GM19455 (cell line): ENCODE results near the gene IP6K1.
"Not testable (repeated sequence)": the region's sequence is repeated elsewhere in the genome, so short reads cannot be mapped to it uniquely, and the experiment has no call there.

Experiments used
- ATAC-seq: cut with Tn5 transposase; IDR thresholded peaks from one replicate; pipeline ENCODE4 v1.9.1; 2021; ENCODE audit not compliant: unreplicated experiment

The IP6K1 gene

DNA sequence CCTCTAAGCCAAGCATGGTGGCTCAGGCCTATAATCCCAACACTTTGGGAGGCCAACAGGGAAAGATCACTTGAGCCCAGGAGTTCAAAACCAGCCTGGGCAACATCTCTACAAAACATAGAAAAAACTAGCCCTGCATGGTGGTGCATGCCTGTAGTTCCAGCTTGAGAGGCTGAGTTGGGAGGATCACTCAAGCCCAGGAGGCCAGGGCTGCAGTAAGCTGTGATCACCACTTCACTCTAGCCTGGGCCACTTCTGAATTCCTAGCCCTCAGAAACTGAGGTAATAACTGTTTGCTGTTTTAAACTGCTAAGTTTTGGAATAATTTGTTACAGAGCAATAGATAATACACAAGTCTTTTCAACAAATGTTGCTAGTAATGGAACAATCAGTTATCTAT is 16.4 kb downstream of the IP6K1 start:
- no peak for ATAC-seq

GRCh38 chr3:49769286-49769915 is 16.9 kb downstream of the IP6K1 start:
- no peak for ATAC-seq

GRCh38 chr3:49763981-49764380 is 22.4 kb downstream of the IP6K1 start:
- no peak for ATAC-seq

DNA sequence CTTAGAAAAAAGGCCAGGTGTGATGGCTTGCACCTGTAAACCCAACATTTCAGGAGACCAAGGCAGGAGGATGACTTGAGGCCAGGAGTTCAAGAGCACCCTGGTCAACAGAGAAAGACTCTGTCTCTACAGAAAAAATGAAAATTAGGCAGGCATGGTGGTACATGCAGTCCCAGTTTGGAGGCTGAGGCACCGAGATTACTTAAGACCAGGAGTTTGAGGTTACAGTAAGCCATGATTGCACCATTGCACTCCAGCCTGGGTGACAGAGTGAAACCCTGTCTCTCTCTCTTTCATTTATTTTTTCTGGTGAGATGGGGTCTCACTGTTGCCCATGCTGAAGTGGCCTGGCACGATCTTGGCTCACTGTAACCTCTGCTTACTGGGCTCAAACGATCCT is 24.7 kb downstream of the IP6K1 start:
- ATAC-seq, result no peak

DNA sequence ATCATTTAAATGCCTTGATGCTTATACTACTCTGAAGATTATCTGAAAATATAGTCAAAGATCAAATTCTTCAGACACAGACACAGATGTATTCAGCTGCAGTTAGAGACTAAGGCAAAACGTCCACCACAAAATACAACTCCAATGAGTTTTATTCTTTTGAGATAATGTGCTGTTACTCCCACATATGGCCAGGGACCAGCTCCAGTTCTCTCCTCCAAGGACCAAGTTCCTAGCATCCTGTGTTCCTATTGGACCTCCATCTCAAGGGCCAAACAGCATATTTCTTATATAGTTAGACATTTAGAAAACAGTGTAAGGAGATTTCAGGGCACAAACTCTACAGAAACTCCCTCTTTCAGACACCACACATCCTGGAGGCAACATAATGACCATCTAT is 27.1 kb downstream of the IP6K1 start:
- no peak for ATAC-seq

GRCh38 chr3:49757197-49757596 is 29.1 kb downstream of the IP6K1 start:
- ATAC-seq, result no peak

- ATAC-seq, result no peak
Measured at GRCh38 chr3:49756036-49756435, 30.3 kb downstream of the IP6K1 start.

GRCh38 chr3:49754536-49754935 is 31.8 kb downstream of the IP6K1 start:
- no peak for ATAC-seq

- no peak for ATAC-seq
Measured at GRCh38 chr3:49751501-49751900, 34.8 kb downstream of the IP6K1 start.

GRCh38 chr3:49750056-49750455 is 36.3 kb downstream of the IP6K1 start:
- ATAC-seq, result no peak

DNA sequence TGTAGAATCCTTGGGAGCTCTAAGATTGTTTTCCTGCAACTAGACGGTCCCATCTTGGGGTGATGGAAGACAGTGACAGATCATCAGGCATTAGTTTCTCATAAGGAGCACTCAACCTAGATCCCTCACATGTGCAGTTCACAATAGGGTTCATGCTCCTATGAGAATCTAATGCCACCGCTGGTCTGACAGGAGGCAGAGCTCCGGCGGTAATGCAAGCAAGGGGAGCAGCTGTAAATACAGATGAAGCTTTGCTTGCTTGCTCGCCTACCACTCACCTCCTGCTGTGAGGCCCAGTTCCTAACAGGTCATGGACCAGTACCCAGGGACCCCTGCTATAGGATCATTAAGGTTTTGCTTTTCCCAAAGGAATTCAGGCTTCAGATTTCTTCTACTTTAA is 37.5 kb downstream of the IP6K1 start:
- not testable (repeated sequence) for ATAC-seq

DNA sequence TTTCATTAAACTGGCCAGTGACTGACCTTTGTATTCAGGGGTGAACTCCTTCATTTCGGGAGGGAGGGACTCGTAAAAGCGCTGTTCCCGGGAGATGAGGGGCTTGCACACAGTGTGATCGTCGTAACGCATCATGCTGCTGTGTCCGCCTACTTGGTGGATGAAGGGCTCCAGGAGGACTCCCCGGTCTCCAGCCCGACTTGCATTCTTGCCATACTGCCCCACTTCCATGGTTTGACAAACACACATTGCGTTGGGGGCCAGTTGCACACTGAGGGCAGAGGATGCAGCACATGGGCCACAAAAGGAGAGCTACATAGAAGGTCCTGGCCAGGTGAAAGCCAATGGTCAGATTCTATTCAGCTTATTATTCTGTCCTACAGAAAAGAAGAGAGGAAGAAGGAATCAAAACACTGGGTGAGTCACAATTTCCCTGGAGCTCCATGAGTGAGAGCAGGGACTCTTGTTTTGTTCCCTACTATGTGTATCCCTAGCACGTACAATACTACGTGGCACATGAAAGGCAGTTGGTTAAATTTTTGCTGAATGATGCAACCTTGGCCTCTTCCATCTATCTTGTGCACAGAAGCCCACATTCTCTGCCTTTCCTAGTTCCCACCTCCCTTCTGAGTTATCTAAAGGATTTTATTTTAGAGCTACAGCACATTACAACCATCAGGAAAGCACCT is 38.4 kb downstream of the IP6K1 start:
- no peak for ATAC-seq

GRCh38 chr3:49745986-49746385 is 40.4 kb downstream of the IP6K1 start:
- ATAC-seq, result no peak

- ATAC-seq, result no peak
Measured at GRCh38 chr3:49740427-49740826, 45.9 kb downstream of the IP6K1 start.

DNA sequence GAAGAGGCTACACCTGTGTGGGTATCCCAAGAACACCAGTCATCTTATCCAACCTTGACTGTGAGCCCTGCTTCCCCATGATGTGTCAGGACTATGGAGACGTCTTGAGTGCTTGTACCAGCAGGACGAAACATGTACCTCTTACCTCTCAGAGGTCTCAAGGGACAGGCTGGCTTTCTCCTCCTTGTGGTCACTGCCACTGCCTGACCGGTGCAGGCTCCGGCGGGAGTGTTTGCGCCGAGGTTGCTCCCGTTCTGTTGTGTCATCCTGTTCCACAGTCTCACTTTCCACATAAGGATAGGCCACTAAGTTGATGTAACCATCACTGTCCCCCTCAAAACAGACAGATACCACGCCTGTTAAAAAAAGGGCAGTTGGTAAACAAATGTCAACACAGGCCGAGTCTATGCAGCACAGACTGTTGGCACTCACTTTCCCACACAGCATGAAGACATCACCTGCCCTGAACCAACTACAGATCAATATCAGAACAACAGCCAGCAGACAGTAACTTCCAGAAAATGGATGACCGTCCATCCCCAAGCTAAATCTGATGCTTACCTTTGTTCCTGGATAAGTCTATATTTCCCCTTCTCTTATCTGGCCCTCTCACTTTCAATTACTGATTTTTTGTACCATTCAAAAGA is 48.2 kb downstream of the IP6K1 start:
- ATAC-seq, result no peak

GRCh38 chr3:49734752-49735151 is 51.6 kb downstream of the IP6K1 start:
- no peak for ATAC-seq

- ATAC-seq, result no peak
Measured at GRCh38 chr3:49733551-49733950, 52.8 kb downstream of the IP6K1 start.

DNA sequence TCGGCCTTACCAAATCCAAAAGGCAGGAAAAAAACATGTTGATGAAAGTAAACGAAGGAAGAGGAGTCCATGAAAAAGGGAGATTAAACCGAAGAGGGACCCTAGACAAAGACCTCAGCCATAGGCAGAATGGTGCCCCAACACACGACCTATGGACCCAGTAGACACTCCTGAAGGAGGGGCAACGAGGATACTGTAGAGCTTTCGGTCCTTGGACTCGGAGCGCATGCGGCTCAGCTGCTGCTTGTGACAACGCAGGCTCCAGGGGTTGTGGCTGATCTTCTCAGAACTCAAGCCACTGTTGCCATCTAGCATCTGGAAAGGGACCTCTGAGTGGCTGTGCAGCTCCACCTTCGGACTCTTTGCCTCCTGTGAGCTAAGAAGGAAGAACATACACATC is 53.7 kb downstream of the IP6K1 start:
- no peak for ATAC-seq

GRCh38 chr3:49729966-49730609 is 56.3 kb downstream of the IP6K1 start:
- no peak for ATAC-seq

DNA sequence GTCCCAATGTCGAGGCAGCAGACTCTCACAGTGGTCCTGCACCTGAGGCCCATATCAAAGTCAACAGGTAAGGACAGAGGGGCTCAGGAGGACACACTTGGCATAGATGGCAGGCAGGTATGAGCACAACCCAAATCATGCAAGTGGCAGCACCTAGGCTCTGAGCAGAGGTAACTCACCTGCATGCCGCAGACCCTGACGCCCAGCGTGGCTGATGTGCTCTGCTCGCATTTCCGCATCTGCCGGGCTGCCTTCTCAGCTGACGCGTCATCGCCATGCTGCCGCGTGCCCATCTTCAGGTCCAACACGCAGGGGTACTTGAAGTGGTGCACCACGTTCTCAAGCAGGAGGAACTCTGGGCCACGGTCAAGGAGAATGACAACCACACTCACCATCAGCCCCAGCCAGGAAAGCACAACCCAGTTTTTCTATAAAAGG is 58.4 kb downstream of the IP6K1 start:
- ATAC-seq, result no peak

DNA sequence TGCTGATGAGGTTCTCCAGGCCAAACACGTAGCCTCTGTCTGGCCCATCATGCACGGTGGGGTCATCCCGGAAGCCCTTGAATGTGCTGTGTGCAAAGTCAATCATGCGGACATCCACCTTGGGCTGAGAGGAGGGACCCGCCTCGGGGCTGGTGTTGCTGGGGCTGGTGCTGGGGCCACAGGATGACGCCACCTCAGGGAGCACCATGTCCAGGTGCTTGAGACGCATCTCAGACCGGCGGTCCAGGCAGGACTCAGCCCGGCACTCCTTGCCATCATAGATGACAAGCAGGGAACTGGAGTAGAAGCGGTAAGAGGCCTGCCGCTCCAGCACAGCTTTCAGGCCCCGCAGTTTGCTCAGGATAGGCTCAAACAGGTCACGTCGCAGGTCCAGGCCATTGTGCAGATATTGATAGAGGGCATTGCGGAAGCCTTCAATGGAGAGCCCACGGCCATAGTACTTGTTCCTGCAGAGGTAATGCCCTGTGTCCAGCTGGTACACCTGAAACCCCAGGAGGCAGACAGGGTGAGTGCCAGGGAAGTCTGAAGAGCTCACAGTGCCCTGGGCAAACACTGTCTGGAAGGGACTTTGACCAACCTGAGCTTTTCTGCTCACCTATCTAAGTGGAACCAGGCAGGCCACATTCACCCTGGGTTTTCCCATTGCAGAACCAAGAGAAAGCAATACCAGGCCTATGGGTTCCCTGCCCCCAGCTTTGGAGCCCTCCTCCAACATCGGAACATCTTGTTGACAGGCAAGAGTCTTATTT is 59.0 kb downstream of the IP6K1 start:
- ATAC-seq, result no peak
